Dendritic cell treated with granulocyte-macrophage colony-stimulating factor and Interleukin-4, amounts not matched to agents 40 ng/mL and 50 ng/mL, for 4 days (primary cell): Measurements from ENCODE around the gene SKA3.
"Not testable (repeated sequence)": the region's sequence is repeated elsewhere in the genome, so short reads cannot be mapped to it uniquely, and the experiment has no call there.

Experiments
- H3K27ac Mint-ChIP-seq: one replicate; pipeline ENCODE4 v1.8.0; 2022; ENCODE audit warnings: mild to moderate bottlenecking, mixed read lengths
- H3K27me3 Mint-ChIP-seq: one replicate; pipeline ENCODE4 v1.8.0; 2022; ENCODE audit warnings: mild to moderate bottlenecking, mixed read lengths
- H3K36me3 Mint-ChIP-seq: one replicate; pipeline ENCODE4 v1.8.0; 2022; ENCODE audit warnings: low read depth, mixed read lengths
- H3K4me1 Mint-ChIP-seq: one replicate; pipeline ENCODE4 v1.8.0; 2022; ENCODE audit warnings: low read depth, mixed read lengths
- H3K4me3 Mint-ChIP-seq: one replicate; pipeline ENCODE4 v1.8.0; 2022; ENCODE audit warnings: mild to moderate bottlenecking, moderate library complexity, mixed read lengths
- H3K9me3 Mint-ChIP-seq: one replicate; pipeline ENCODE4 v1.8.0; 2022; ENCODE audit warnings: mixed read lengths
- intact Hi-C: fragments of 100-400 bp; cut with micrococcal nuclease; formaldehyde crosslinking; loops from one replicate; pipeline ENCODE4 v1.15.0; 2022

The SKA3 gene

GRCh38 chr13:21176215-21176981, at the start of gene SKA3, which contains the start of gene MRPL57:
TSS of gene SKA3 (minus strand) at chr13:21176552. CDS start at chr13:21176477, 75 bp downstream.
TSS of gene MRPL57 (plus strand) at chr13:21176658. CDS start at chr13:21176917, 259 bp downstream.
- intact Hi-C loops, result loop anchor here (1.0 to 5.0 kb wide), 3 partner anchors 122 to 301 kb away; no protein-coding TSS in a partner anchor
- Mint-ChIP-seq H3K36me3 (peaks cover 12% of the 10 kb centered on the region), H3K9me3 (no peaks in the 10 kb centered on the region), H3K4me1 (peaks cover 11% of the 10 kb centered on the region), H3K27ac (peak within 1 kb of the TSS; percentile 96), H3K27me3 (no peaks in the 10 kb centered on the region), H3K4me3 (peak within 1 kb of the TSS; percentile 98)

- no peaks in the 10 kb centered on the region for H3K36me3 Mint-ChIP-seq
- intact Hi-C loops, result no loop called here
- no peak overlapping the region for H3K27ac Mint-ChIP-seq
- H3K4me3 Mint-ChIP-seq, result no peak overlapping the region
- peaks cover 7% of the 10 kb centered on the region for H3K4me1 Mint-ChIP-seq
- no peaks in the 10 kb centered on the region for H3K27me3 Mint-ChIP-seq
- H3K9me3 Mint-ChIP-seq, result peaks cover 13% of the 10 kb centered on the region
Observed at GRCh38 chr13:21225082-21225481, 48.7 kb upstream of the SKA3 start.

- peaks cover 13% of the 10 kb centered on the region for H3K9me3 Mint-ChIP-seq
Observed at GRCh38 chr13:21221268-21221667, 44.9 kb upstream of the SKA3 start.

GRCh38 chr13:21219716-21220115, 43.4 kb upstream of the SKA3 start:
- H3K27me3 Mint-ChIP-seq, H3K36me3 Mint-ChIP-seq, H3K4me3 Mint-ChIP-seq, intact Hi-C loops, H3K27ac Mint-ChIP-seq: not testable (repeated sequence)
- peaks cover 16% of the 10 kb centered on the region for H3K4me1 Mint-ChIP-seq
- H3K9me3 Mint-ChIP-seq, result peaks cover 13% of the 10 kb centered on the region

More at GRCh38 chr13:21221268-21221667, 44.9 kb upstream of the SKA3 start:
- Mint-ChIP-seq H3K36me3 (no peaks in the 10 kb centered on the region), H3K27me3 (no peaks in the 10 kb centered on the region), H3K27ac (no peak overlapping the region), H3K4me3 (no peak overlapping the region), H3K4me1 (peaks cover 22% of the 10 kb centered on the region)
- intact Hi-C loops, result no loop called here

- Mint-ChIP-seq H3K4me3 (no peak overlapping the region), H3K36me3 (no peaks in the 10 kb centered on the region), H3K27me3 (no peaks in the 10 kb centered on the region), H3K9me3 (peaks cover 13% of the 10 kb centered on the region), H3K27ac (no peak overlapping the region), H3K4me1 (peaks cover 16% of the 10 kb centered on the region)
- intact Hi-C loops, result no loop called here
Observed at GRCh38 chr13:21219036-21219381, 42.7 kb upstream of the SKA3 start.

- H3K27ac Mint-ChIP-seq, result no peak overlapping the region
- no peak overlapping the region for H3K4me3 Mint-ChIP-seq
- no peaks in the 10 kb centered on the region for H3K27me3 Mint-ChIP-seq
- H3K36me3 Mint-ChIP-seq, result no peaks in the 10 kb centered on the region
- intact Hi-C loops, result no loop called here
- H3K9me3 Mint-ChIP-seq, result peaks cover 13% of the 10 kb centered on the region
- H3K4me1 Mint-ChIP-seq, result peaks cover 16% of the 10 kb centered on the region
Observed at GRCh38 chr13:21218351-21219035, 42.1 kb upstream of the SKA3 start.

GRCh38 chr13:21216332-21216731, 40.0 kb upstream of the SKA3 start:
- no peak overlapping the region for H3K4me3 Mint-ChIP-seq
- H3K36me3 Mint-ChIP-seq, result no peaks in the 10 kb centered on the region
- H3K9me3 Mint-ChIP-seq, result peaks cover 19% of the 10 kb centered on the region
- H3K4me1 Mint-ChIP-seq, result peaks cover 16% of the 10 kb centered on the region
- no peak overlapping the region for H3K27ac Mint-ChIP-seq
- intact Hi-C loops, result no loop called here
- no peaks in the 10 kb centered on the region for H3K27me3 Mint-ChIP-seq

GRCh38 chr13:21215419-21215818, 39.1 kb upstream of the SKA3 start:
- intact Hi-C loops, H3K27ac Mint-ChIP-seq, H3K4me3 Mint-ChIP-seq, H3K27me3 Mint-ChIP-seq, H3K36me3 Mint-ChIP-seq: not testable (repeated sequence)
- H3K4me1 Mint-ChIP-seq, result peaks cover 16% of the 10 kb centered on the region
- peaks cover 20% of the 10 kb centered on the region for H3K9me3 Mint-ChIP-seq

- H3K4me1 Mint-ChIP-seq, result no peaks in the 10 kb centered on the region
- H3K27me3 Mint-ChIP-seq, result no peaks in the 10 kb centered on the region
Observed at GRCh38 chr13:21212138-21212775, 35.9 kb upstream of the SKA3 start.

GRCh38 chr13:21208652-21209154, 32.4 kb upstream of the SKA3 start:
- no peaks in the 10 kb centered on the region for H3K4me1 Mint-ChIP-seq
- H3K9me3 Mint-ChIP-seq, result peaks cover 20% of the 10 kb centered on the region
- intact Hi-C loops, result no loop called here
- H3K27me3 Mint-ChIP-seq, result no peaks in the 10 kb centered on the region
- no peaks in the 10 kb centered on the region for H3K36me3 Mint-ChIP-seq
- H3K4me3 Mint-ChIP-seq, result no peak overlapping the region
- no peak overlapping the region for H3K27ac Mint-ChIP-seq

More at GRCh38 chr13:21212138-21212775, 35.9 kb upstream of the SKA3 start:
- intact Hi-C loops, result no loop called here
- Mint-ChIP-seq H3K36me3 (no peaks in the 10 kb centered on the region), H3K4me3 (no peak overlapping the region), H3K9me3 (peaks cover 20% of the 10 kb centered on the region), H3K27ac (no peak overlapping the region)

GRCh38 chr13:21202767-21203531, 26.6 kb upstream of the SKA3 start:
- no peak overlapping the region for H3K27ac Mint-ChIP-seq
- no peaks in the 10 kb centered on the region for H3K36me3 Mint-ChIP-seq
- no peak overlapping the region for H3K4me3 Mint-ChIP-seq
- no peaks in the 10 kb centered on the region for H3K27me3 Mint-ChIP-seq
- intact Hi-C loops, result no loop called here
- H3K9me3 Mint-ChIP-seq, result peaks cover 15% of the 10 kb centered on the region
- H3K4me1 Mint-ChIP-seq, result no peaks in the 10 kb centered on the region

- H3K27me3 Mint-ChIP-seq, H3K27ac Mint-ChIP-seq, H3K4me1 Mint-ChIP-seq, H3K36me3 Mint-ChIP-seq, intact Hi-C loops, H3K4me3 Mint-ChIP-seq: not testable (repeated sequence)
- H3K9me3 Mint-ChIP-seq, result peaks cover 15% of the 10 kb centered on the region
Observed at GRCh38 chr13:21201456-21202190, 25.3 kb upstream of the SKA3 start.

- H3K36me3 Mint-ChIP-seq, H3K27ac Mint-ChIP-seq, H3K4me1 Mint-ChIP-seq, H3K27me3 Mint-ChIP-seq, H3K4me3 Mint-ChIP-seq, intact Hi-C loops: not testable (repeated sequence)
- H3K9me3 Mint-ChIP-seq, result peaks cover 15% of the 10 kb centered on the region
Observed at GRCh38 chr13:21198391-21198790, 22.0 kb upstream of the SKA3 start.
